UCSD-AML1 (cell line): ENCODE measurements around the gene IGFBP4.

Experiments used
- DNase-seq: peaks from one replicate; lab custom pipeline; 2025; ENCODE audit not compliant: unreplicated experiment; lab: John Stamatoyannopoulos, UW

IGFBP4 gene

GRCh38 chr17:40486522-40487370, 43.5 kb downstream of the IGFBP4 start:
- DNase-seq = no peak

GRCh38 chr17:40487371-40488020, 44.2 kb downstream of the IGFBP4 start:
- DNase-seq = no peak

- DNase-seq = no peak
Observed at GRCh38 chr17:40490289-40490853, 47.1 kb downstream of the IGFBP4 start.

- DNase-seq = no peak
Observed at GRCh38 chr17:40490982-40491381, 47.7 kb downstream of the IGFBP4 start.

GRCh38 chr17:40491486-40491885, 48.2 kb downstream of the IGFBP4 start:
- DNase-seq = no peak

- DNase-seq = no peak
Observed at GRCh38 chr17:40493697-40494096, 50.4 kb downstream of the IGFBP4 start.

GRCh38 chr17:40495140-40495539, 51.9 kb downstream of the IGFBP4 start:
- no peak for DNase-seq

- DNase-seq = no peak
Observed at GRCh38 chr17:40496170-40496569, 52.9 kb downstream of the IGFBP4 start.

- DNase-seq = no peak
Observed at GRCh38 chr17:40496634-40497420, 53.6 kb downstream of the IGFBP4 start.

GRCh38 chr17:40497695-40498094, 54.4 kb downstream of the IGFBP4 start:
- no peak for DNase-seq

GRCh38 chr17:40498281-40499084, 55.2 kb downstream of the IGFBP4 start:
- no peak for DNase-seq

- DNase-seq = no peak
Observed at GRCh38 chr17:40499551-40500189, 56.4 kb downstream of the IGFBP4 start.

GRCh38 chr17:40500190-40500589, 56.9 kb downstream of the IGFBP4 start:
- DNase-seq = no peak

GRCh38 chr17:40500709-40501108, 57.5 kb downstream of the IGFBP4 start:
- DNase-seq = no peak

GRCh38 chr17:40501499-40501911, 58.3 kb downstream of the IGFBP4 start, which contains the start of gene TNS4:
Gene TNS4 (minus strand): TSS chr17:40501623. CDS start chr17:40496425, 5,198 bp downstream.
- no peak for DNase-seq

GRCh38 chr17:40502716-40503115, 59.5 kb downstream of the IGFBP4 start:
- no peak for DNase-seq

GRCh38 chr17:40503154-40503553, 59.9 kb downstream of the IGFBP4 start:
- DNase-seq = no peak

GRCh38 chr17:40506786-40507185, 63.5 kb downstream of the IGFBP4 start:
- DNase-seq = no peak
